SU-DHL-6 (cell line): ENCODE measurements around the gene IL27RA.

ENCODE experiments used
- H2AFZ ChIP-seq: fragments of 200-600 bp; sonication (generic); 2 replicates; pipeline ENCODE4 v1.6.1; 2014; ENCODE audit warnings: low read depth, mild to moderate bottlenecking, moderate library complexity, mixed read lengths, antibody characterized with exemption, low read length; ENCODE audit not compliant: severe bottlenecking
- H3F3A ChIP-seq: fragments of 200-600 bp; shearing (Covaris generic); 2 replicates; pipeline ENCODE4 v1.6.0; 2016; ENCODE audit warnings: antibody characterized with exemption, mild to moderate bottlenecking; ENCODE audit not compliant: insufficient read depth
- H3K27ac ChIP-seq: fragments of 200-600 bp; sonication (generic); 2 replicates; pipeline ENCODE4 v1.5.1; 2016; ENCODE audit warnings: low read depth, mild to moderate bottlenecking, low read length, moderate library complexity, mixed read lengths
- H3K27me3 ChIP-seq: fragments of 200-600 bp; sonication (generic), shearing (Covaris generic); 2 replicates; pipeline ENCODE4 v1.6.0; 2014; ENCODE audit warnings: mild to moderate bottlenecking, low read length
- H3K36me3 ChIP-seq: fragments of 200-600 bp; sonication (generic); 2 replicates; pipeline ENCODE4 v1.6.1; 2014; ENCODE audit warnings: mild to moderate bottlenecking, low read length, mixed read lengths
- H3K4me2 ChIP-seq: fragments of 300-600, 200-600 bp; shearing (Covaris generic), sonication (generic); 2 replicates; pipeline ENCODE4 v1.6.0; 2014; ENCODE audit warnings: low read length, low read depth, mild to moderate bottlenecking; ENCODE audit not compliant: poor library complexity, severe bottlenecking
- H3K4me3 ChIP-seq: fragments of 200-600 bp; sonication (generic); 2 replicates; pipeline ENCODE4 v1.5.1; 2014; ENCODE audit warnings: antibody characterized with exemption, low read length, mild to moderate bottlenecking, mixed read lengths; ENCODE audit not compliant: insufficient read depth, poor library complexity, severe bottlenecking
- H3K79me2 ChIP-seq: fragments of 200-600 bp; sonication (generic); 2 replicates; pipeline ENCODE4 v1.6.1; 2014; ENCODE audit warnings: mild to moderate bottlenecking, low read length, moderate library complexity; ENCODE audit not compliant: insufficient read depth
- H3K9ac ChIP-seq: fragments of 200-600 bp; sonication (generic); 2 replicates; pipeline ENCODE4 v1.7.0; 2014; ENCODE audit warnings: mild to moderate bottlenecking, low read length
- H3K9me2 ChIP-seq: fragments of 200-600 bp; sonication (generic); replicated peaks from 2 replicates; pipeline ENCODE4 v1.6.1; 2014; ENCODE audit warnings: low read length; ENCODE audit not compliant: insufficient read depth
- H3K9me3 ChIP-seq: fragments of 200-600 bp; sonication (generic); 2 replicates; pipeline ENCODE4 v1.6.1; 2014; ENCODE audit warnings: low read length, mixed read lengths; ENCODE audit not compliant: insufficient read depth
- H4K20me1 ChIP-seq: fragments of 200-600 bp; sonication (generic); 2 replicates; pipeline ENCODE4 v1.6.1; 2014; ENCODE audit warnings: low read depth, mild to moderate bottlenecking, antibody characterized with exemption, low read length, moderate library complexity, mixed read lengths
- EZH2phosphoT487 ChIP-seq: fragments of 200-600 bp; sonication (generic), shearing (Covaris generic); conservative IDR thresholded peaks from 2 replicates; pipeline ENCODE4 v1.6.1; 2018; ENCODE audit warnings: mild to moderate bottlenecking, antibody characterized with exemption, low read length, moderate library complexity, mixed read lengths
- TF ChIP-seq, protein P1 (sequence below): fragments of 200-600 bp; sonication (generic); IDR thresholded peaks from one replicate; pipeline ENCODE4 v1.5.1; 2017; ENCODE audit warnings: antibody characterized with exemption, mild to moderate bottlenecking, low read length, moderate library complexity; ENCODE audit not compliant: insufficient read depth, poor library complexity, severe bottlenecking

IL27RA gene

DNA sequence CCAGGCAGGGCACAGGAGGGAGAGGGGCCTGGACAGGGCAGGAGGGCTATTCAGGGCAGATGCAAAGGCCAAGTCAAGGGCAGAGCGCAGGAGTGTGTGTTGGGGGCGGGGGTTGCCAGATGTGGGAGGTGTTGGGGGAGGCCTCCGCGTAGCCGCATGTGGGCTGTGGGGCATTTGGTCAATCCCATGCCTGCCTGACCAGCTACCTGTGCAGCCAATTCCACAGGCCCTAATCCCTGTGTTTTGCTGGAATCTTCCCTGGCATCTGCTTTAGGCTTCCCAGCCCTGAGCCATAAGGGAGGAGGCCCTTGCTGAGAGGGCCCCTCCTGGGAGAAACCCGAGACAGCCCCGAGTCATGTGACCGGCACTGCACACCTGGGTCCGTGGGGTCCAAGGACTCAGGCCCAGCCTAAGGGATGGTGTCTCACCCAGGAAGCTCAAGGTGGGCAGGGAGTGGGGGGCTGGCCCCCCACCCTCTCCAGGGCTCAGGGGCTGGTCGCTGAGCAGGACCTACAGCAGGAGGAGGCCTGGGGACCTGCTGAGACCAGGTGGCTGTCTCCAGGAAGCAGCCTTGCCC is 45.7 kb upstream of the IL27RA start:
- H3K27me3 ChIP-seq = no peaks in the 10 kb centered on the region
- peak overlapping the region; percentile 62 for H3K4me2 ChIP-seq
- H3K79me2 ChIP-seq = no peaks in the 10 kb centered on the region
- peak overlapping the region; percentile 63 for H3K9ac ChIP-seq
- H3K27ac ChIP-seq = peak overlapping the region; percentile 92
- H3K9me2 ChIP-seq = no peaks in the 10 kb centered on the region
- H2AFZ ChIP-seq = peak overlapping the region; percentile 3
- no peaks in the 10 kb centered on the region for H3K9me3 ChIP-seq
- TF ChIP-seq, protein P1, sequence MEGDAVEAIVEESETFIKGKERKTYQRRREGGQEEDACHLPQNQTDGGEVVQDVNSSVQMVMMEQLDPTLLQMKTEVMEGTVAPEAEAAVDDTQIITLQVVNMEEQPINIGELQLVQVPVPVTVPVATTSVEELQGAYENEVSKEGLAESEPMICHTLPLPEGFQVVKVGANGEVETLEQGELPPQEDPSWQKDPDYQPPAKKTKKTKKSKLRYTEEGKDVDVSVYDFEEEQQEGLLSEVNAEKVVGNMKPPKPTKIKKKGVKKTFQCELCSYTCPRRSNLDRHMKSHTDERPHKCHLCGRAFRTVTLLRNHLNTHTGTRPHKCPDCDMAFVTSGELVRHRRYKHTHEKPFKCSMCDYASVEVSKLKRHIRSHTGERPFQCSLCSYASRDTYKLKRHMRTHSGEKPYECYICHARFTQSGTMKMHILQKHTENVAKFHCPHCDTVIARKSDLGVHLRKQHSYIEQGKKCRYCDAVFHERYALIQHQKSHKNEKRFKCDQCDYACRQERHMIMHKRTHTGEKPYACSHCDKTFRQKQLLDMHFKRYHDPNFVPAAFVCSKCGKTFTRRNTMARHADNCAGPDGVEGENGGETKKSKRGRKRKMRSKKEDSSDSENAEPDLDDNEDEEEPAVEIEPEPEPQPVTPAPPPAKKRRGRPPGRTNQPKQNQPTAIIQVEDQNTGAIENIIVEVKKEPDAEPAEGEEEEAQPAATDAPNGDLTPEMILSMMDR = no peak
- no peak for TF ChIP-seq EZH2phosphoT487
- no peaks in the 10 kb centered on the region for H3K36me3 ChIP-seq
- H4K20me1 ChIP-seq = no peaks in the 10 kb centered on the region
- H3F3A ChIP-seq = peaks cover 28% of the 10 kb centered on the region
- H3K4me3 ChIP-seq = peak overlapping the region; percentile 17

DNA sequence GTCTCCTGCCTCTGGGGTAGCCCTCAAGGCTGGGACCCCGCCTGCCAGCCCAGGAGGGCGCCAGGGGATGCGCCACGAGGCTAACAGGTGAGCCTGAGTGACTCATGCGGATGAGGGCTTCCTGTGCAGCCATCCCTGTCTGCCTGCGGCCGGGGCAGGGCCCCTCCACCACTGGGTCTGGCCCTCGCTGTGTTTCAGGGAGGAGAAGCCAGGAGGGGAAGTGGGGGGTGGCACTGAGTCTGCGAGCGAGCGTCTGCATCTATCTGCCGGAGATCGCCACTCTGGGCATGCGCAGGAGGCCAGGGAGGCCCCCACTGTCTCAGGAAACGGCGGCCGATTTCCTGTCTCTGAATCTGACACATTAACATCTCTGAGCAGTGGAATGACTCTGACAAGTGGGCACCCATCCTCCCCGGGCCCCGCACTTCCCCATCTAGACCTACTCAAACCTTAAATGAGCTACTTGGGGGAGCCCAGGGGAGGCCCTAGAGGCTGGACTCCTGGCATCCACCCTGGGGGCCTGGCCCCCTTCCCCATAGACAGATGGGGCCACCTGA is 45.1 kb upstream of the IL27RA start:
- Histone ChIP-seq H3K79me2 (no peaks in the 10 kb centered on the region), H3K27ac (peak overlapping the region; percentile 92), H3K4me2 (peak overlapping the region; percentile 62), H3K9ac (peak overlapping the region; percentile 63), H3F3A (peaks cover 28% of the 10 kb centered on the region), H3K27me3 (no peaks in the 10 kb centered on the region), H3K9me2 (no peaks in the 10 kb centered on the region), H3K36me3 (no peaks in the 10 kb centered on the region), H2AFZ (peak overlapping the region; percentile 3), H4K20me1 (no peaks in the 10 kb centered on the region), H3K9me3 (no peaks in the 10 kb centered on the region), H3K4me3 (peak overlapping the region; percentile 33)
- TF ChIP-seq, protein P1 = no peak
- no peak for TF ChIP-seq EZH2phosphoT487

DNA sequence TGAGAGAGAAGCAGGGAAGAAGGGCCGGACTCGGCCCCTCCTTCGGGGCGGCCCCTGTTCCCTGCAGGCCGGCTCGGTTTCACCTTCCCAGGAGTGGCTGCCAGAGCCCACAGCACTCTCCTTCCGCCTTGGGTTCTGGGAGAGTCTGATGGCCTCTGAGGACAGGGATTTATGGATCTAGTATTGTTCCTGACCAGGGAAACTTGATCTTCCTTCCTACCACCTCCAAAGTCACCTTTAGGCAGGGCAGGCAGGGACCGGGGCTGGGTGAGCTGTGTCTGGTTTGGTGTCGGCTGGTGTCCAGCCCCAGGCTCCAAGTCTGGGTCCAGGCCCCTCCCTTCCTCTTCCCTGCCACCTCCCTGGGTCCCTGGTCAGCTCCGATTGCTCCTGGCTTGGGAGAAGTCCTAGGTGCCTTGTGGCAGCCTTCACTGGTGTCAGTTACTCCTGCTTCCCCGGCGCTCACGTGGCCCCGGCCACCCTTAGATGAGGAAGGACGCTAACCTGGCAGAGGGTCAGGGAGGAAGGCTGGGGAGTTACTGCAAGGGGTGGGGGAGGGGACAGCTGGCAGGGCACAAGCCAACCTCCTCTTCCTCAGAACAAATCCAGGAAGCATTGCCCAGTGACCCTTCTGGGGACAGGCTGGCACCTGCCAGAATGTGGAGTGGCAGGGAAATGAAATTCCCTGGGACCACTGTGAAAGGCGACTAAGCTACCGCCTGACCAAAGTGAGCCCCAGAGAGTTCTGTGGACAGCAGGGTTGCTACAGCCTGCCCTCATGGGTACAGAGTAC is 44.3 kb upstream of the IL27RA start:
- Histone ChIP-seq H3F3A (peaks cover 28% of the 10 kb centered on the region), H3K36me3 (no peaks in the 10 kb centered on the region), H3K27me3 (no peaks in the 10 kb centered on the region), H3K27ac (peak overlapping the region; percentile 92), H3K4me3 (peak overlapping the region; percentile 33), H3K9me3 (no peaks in the 10 kb centered on the region), H2AFZ (no peak overlapping the region), H3K79me2 (no peaks in the 10 kb centered on the region), H4K20me1 (no peaks in the 10 kb centered on the region), H3K9me2 (no peaks in the 10 kb centered on the region), H3K9ac (peak overlapping the region; percentile 63), H3K4me2 (peak overlapping the region; percentile 62)
- TF ChIP-seq, protein P1 = no peak
- no peak for TF ChIP-seq EZH2phosphoT487
